ENCODE data around the gene BRSK2. TPM values are rescaled to one million over a fixed set of nuclear protein-coding genes. Genes with fewer than 3 reads are reported as not detected.

Gene BRSK2
- total RNA-seq, 1 donor from 2014 or later, result 49.2 TPM

DNA sequence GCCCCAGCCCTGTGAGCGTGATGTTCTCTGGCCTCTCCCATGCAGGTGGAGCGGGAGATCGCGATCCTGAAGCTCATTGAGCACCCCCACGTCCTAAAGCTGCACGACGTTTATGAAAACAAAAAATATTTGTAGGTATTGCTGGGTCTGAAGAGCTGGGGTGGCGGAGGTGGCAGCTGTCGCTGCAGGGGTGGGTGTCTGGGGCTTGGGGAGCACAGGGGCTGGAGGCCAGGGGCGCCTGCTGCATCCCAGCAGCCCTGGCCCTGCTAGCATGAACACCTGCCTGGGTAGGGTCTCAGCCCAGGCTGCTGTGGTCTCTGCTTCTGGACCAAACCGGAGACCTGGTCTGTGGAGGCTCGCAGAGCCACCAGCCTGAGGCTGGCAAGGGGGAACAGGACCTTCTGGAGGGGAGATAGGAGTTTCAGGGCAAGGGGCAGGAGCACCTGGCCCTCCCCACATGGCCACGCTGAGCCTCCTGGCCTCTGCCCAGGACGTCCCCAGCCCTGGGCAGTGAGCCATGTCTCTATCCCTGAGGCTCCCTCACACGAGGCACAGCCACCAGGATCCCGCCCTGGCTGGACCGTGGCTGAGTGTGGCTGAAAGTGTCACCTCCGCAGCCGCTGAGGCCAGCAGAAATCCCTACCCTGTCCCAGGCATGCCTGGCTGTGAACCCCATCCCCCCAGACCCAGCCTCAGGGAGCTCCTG lies 48.7 kb downstream of the BRSK2 start:
- H3K9me3 Mint-ChIP-seq (ENCODE audit: low read depth), result no peaks in the 10 kb centered on the region
- no peak overlapping the region for H3K27ac Mint-ChIP-seq
- TF ChIP-seq, protein P1, sequence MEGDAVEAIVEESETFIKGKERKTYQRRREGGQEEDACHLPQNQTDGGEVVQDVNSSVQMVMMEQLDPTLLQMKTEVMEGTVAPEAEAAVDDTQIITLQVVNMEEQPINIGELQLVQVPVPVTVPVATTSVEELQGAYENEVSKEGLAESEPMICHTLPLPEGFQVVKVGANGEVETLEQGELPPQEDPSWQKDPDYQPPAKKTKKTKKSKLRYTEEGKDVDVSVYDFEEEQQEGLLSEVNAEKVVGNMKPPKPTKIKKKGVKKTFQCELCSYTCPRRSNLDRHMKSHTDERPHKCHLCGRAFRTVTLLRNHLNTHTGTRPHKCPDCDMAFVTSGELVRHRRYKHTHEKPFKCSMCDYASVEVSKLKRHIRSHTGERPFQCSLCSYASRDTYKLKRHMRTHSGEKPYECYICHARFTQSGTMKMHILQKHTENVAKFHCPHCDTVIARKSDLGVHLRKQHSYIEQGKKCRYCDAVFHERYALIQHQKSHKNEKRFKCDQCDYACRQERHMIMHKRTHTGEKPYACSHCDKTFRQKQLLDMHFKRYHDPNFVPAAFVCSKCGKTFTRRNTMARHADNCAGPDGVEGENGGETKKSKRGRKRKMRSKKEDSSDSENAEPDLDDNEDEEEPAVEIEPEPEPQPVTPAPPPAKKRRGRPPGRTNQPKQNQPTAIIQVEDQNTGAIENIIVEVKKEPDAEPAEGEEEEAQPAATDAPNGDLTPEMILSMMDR (IDR thresholded peaks at IDR 0.05; ENCODE audit: unreplicated experiment), result no peak
- no peak for DNase-seq (ENCODE audit: low spot score, unreplicated experiment)
- peaks cover 1% of the 10 kb centered on the region for H3K4me1 Mint-ChIP-seq (ENCODE audit: low read depth)
- H3K27me3 Mint-ChIP-seq, result no peaks in the 10 kb centered on the region
- no peak overlapping the region for H3K4me3 Mint-ChIP-seq (ENCODE audit: low read depth)
- H3K36me3 Mint-ChIP-seq (ENCODE audit: insufficient read depth), result no peaks in the 10 kb centered on the region

DNA sequence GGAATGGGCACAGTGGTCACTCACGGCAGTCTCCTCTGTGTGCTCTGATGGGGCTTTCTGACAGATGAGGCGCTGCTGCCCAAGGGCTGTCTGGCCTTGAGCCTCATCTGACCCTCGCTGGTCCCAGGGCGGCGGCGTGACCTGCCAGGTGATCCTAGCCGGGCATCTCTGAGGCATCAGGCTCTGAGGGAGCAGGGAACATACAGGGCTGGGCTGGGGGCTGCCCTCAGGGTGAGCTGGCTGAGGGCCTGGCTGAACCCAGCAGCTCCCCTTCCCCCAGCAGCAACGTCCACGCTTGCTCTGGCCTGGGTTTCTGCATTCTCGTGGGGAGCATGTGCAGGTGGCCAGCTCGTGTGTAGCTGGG lies 49.2 kb downstream of the BRSK2 start:
- Mint-ChIP-seq H3K4me1 (ENCODE audit: low read depth) (peaks cover under 1% of the 10 kb centered on the region), H3K27me3 (no peaks in the 10 kb centered on the region), H3K36me3 (ENCODE audit: insufficient read depth) (no peaks in the 10 kb centered on the region), H3K27ac (no peak overlapping the region), H3K9me3 (ENCODE audit: low read depth) (no peaks in the 10 kb centered on the region), H3K4me3 (ENCODE audit: low read depth) (no peak overlapping the region)
- TF ChIP-seq, protein P1 (IDR thresholded peaks at IDR 0.05; ENCODE audit: unreplicated experiment), result no peak
- DNase-seq (ENCODE audit: low spot score, unreplicated experiment), result no peak

DNA sequence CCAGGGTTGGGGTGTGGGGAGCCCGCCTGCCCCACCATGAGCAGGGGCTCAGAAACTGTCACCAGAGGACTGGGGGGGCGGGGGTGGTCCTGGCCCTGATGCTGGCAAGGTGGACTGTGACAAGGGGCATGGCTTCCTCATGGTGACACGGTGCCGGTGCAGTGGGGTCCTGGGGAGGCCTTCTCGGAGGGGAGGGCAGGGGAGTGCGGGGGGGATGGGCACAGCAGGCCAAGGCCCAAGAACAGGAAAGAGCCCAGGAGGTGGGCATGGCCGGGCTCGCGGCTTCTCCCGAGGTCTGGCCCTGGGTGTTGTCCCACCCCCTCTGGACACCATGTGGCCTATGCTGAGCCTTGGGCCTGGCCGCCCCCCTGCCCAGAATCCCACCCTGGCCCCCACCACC lies 49.6 kb downstream of the BRSK2 start:
- Mint-ChIP-seq H3K36me3 (ENCODE audit: insufficient read depth) (no peaks in the 10 kb centered on the region), H3K27ac (no peak overlapping the region), H3K9me3 (ENCODE audit: low read depth) (no peaks in the 10 kb centered on the region), H3K4me1 (ENCODE audit: low read depth) (no peaks in the 10 kb centered on the region), H3K27me3 (no peaks in the 10 kb centered on the region), H3K4me3 (ENCODE audit: low read depth) (no peak overlapping the region)
- DNase-seq (ENCODE audit: low spot score, unreplicated experiment), result no peak
- TF ChIP-seq, protein P1 (IDR thresholded peaks at IDR 0.05; ENCODE audit: unreplicated experiment), result no peak

DNA sequence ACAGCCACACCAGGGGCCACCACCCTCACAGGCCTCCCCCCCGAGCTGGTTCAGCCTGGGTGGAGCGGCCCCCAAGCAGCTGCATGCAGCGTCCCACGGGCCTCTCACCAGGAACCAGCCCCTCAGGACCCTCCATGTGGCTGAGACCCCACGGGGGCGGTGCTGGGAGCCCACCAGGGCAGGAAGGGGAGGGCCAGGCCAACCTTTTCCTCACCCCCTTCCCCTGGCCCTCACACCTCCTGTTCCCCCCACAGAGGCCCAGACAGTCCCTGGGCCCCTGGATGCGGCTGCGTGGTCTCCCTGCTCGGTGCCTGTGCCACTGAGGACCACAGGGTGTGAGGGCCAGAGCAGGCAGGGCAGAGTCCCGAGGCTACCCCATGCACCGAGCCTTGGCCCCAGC lies 50.3 kb downstream of the BRSK2 start:
- Mint-ChIP-seq H3K4me1 (ENCODE audit: low read depth) (no peaks in the 10 kb centered on the region), H3K9me3 (ENCODE audit: low read depth) (no peaks in the 10 kb centered on the region), H3K27me3 (no peaks in the 10 kb centered on the region), H3K27ac (no peak overlapping the region), H3K4me3 (ENCODE audit: low read depth) (no peak overlapping the region), H3K36me3 (ENCODE audit: insufficient read depth) (no peaks in the 10 kb centered on the region)
- DNase-seq (ENCODE audit: low spot score, unreplicated experiment), result no peak
- TF ChIP-seq, protein P1 (IDR thresholded peaks at IDR 0.05; ENCODE audit: unreplicated experiment), result no peak

DNA sequence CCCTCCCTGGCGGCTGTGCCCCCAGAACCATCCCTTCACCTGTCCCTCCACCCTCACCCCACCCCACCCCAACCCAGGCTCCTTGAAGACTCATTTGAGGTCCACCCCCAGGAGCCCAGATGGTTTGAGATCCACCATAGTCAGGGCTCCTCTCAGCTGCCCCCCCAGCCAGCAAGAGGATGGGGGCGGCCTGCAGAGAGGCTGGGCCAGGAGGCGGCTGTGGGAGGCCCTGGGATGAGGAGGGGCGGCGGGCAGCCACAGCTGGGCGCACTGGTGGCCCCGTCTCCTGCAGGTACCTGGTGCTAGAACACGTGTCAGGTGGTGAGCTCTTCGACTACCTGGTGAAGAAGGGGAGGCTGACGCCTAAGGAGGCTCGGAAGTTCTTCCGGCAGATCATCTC lies 50.8 kb downstream of the BRSK2 start:
- no peaks in the 10 kb centered on the region for H3K9me3 Mint-ChIP-seq (ENCODE audit: low read depth)

More for the DNA sequence above, 50.8 kb downstream of the BRSK2 start:
- no peaks in the 10 kb centered on the region for H3K36me3 Mint-ChIP-seq (ENCODE audit: insufficient read depth)
- no peaks in the 10 kb centered on the region for H3K4me1 Mint-ChIP-seq (ENCODE audit: low read depth)
- H3K27ac Mint-ChIP-seq, result no peak overlapping the region
- TF ChIP-seq, protein P1 (IDR thresholded peaks at IDR 0.05; ENCODE audit: unreplicated experiment), result no peak
- no peak for DNase-seq (ENCODE audit: low spot score, unreplicated experiment)
- H3K4me3 Mint-ChIP-seq (ENCODE audit: low read depth), result no peak overlapping the region
- H3K27me3 Mint-ChIP-seq, result no peaks in the 10 kb centered on the region

Measured in progenitor cell of endocrine pancreas (in vitro differentiated cells).